ENCODE data around the gene HAO2.

Gene HAO2

GRCh38 chr1:119420638-119421037 lies 52.1 kb downstream of the HAO2 start:
- TF ChIP-seq CTCF (IDR thresholded peaks at IDR 0.05; ENCODE audit: low read depth, low read length, missing control alignments): no peak
- DNase-seq (ENCODE audit: low read depth): no peak
- no peak overlapping the region for H3K4me3 ChIP-seq (ENCODE audit: low read depth, low read length)

- DNase-seq (ENCODE audit: low read depth): no peak
- TF ChIP-seq CTCF (IDR thresholded peaks at IDR 0.05; ENCODE audit: low read depth, low read length, missing control alignments): no peak
- H3K4me3 ChIP-seq (ENCODE audit: low read depth, low read length): no peak overlapping the region
Observed at GRCh38 chr1:119422631-119423030, 54.0 kb downstream of the HAO2 start.

GRCh38 chr1:119428991-119429390 lies 60.4 kb downstream of the HAO2 start:
- no peak for TF ChIP-seq CTCF (IDR thresholded peaks at IDR 0.05; ENCODE audit: low read depth, low read length, missing control alignments)

GRCh38 chr1:119429687-119430086 lies 61.1 kb downstream of the HAO2 start:
- TF ChIP-seq CTCF (IDR thresholded peaks at IDR 0.05; ENCODE audit: low read depth, low read length, missing control alignments): no peak
- no peak overlapping the region for H3K4me3 ChIP-seq (ENCODE audit: low read depth, low read length)
- DNase-seq (ENCODE audit: low read depth): no peak

More at GRCh38 chr1:119428991-119429390, 60.4 kb downstream of the HAO2 start:
- no peak overlapping the region for H3K4me3 ChIP-seq (ENCODE audit: low read depth, low read length)
- DNase-seq (ENCODE audit: low read depth): no peak

GRCh38 chr1:119430486-119430885 lies 61.9 kb downstream of the HAO2 start:
- no peak overlapping the region for H3K4me3 ChIP-seq (ENCODE audit: low read depth, low read length)
- TF ChIP-seq CTCF (IDR thresholded peaks at IDR 0.05; ENCODE audit: low read depth, low read length, missing control alignments): no peak
- DNase-seq (ENCODE audit: low read depth): no peak

- no peak overlapping the region for H3K4me3 ChIP-seq (ENCODE audit: low read depth, low read length)
- no peak for TF ChIP-seq CTCF (IDR thresholded peaks at IDR 0.05; ENCODE audit: low read depth, low read length, missing control alignments)
- no peak for DNase-seq (ENCODE audit: low read depth)
Observed at GRCh38 chr1:119431836-119432235, 63.3 kb downstream of the HAO2 start.

- H3K4me3 ChIP-seq (ENCODE audit: low read depth, low read length): no peak overlapping the region
- TF ChIP-seq CTCF (IDR thresholded peaks at IDR 0.05; ENCODE audit: low read depth, low read length, missing control alignments): no peak
- no peak for DNase-seq (ENCODE audit: low read depth)
Observed at GRCh38 chr1:119435052-119435451, 66.5 kb downstream of the HAO2 start.
